SK-N-SH (cell line): ENCODE data around the gene CLEC16A. TPM values are rescaled to one million over a fixed set of nuclear protein-coding genes. Genes with fewer than 3 reads are reported as not detected.

ENCODE experiments used
- CTCF ChIA-PET: fragments of 300-600, 350-600 bp; formaldehyde crosslinking; extraction: SDS; loops from one replicate; lab custom pipeline; 2021; lab: Yijun Ruan, JAX
- POLR2A ChIA-PET: fragments of 350-600 bp; sonication (Branson Sonifier 250); formaldehyde crosslinking; extraction: SDS; loops from one replicate; lab custom pipeline; 2020; ENCODE audit warnings: antibody characterized with exemption, inconsistent platforms; lab: Yijun Ruan, JAX
- DNase-seq: peaks from one replicate; pipeline ENCODE4 v3.0.0; 2012
- H2AFZ ChIP-seq: fragments of 200-600 bp; sonication (generic); 2 replicates; pipeline ENCODE4 v1.8.1; 2016; ENCODE audit warnings: antibody characterized with exemption, mild to moderate bottlenecking, low read depth
- H3F3A ChIP-seq: fragments of 200-600 bp; sonication (generic); replicated peaks from 2 replicates; pipeline ENCODE3; 2016; ENCODE audit warnings: antibody characterized with exemption, mild to moderate bottlenecking; ENCODE audit not compliant: insufficient read depth
- H3K27ac ChIP-seq, 2 experiments: fragments of 200-500 bp in 1 of 2; fragments of 200-600 bp in 1 of 2; sonication (Bioruptor generic) in 1 of 2; sonication (generic), shearing (Covaris generic) in 1 of 2; 2 replicates each; pipeline versions ENCODE4 v1.5.1 to v1.6.1; 2014 to 2016; ENCODE audit warnings: low read depth in 2 of 2, inconsistent platforms in 1 of 2, low read length in 1 of 2, mild to moderate bottlenecking in 1 of 2, mixed read lengths in 1 of 2
- H3K27me3 ChIP-seq: fragments of 200-600 bp; sonication (generic), shearing (Covaris generic); 2 replicates; pipeline ENCODE4 v1.6.1; 2016; ENCODE audit warnings: mixed run types; ENCODE audit not compliant: insufficient read depth
- H3K36me3 ChIP-seq, 2 experiments: fragments of 200-500 bp in 1 of 2; fragments of 200-600 bp in 1 of 2; sonication (Bioruptor generic) in 1 of 2; sonication (generic) in 1 of 2; replicated peaks in 1 of 2; 2 replicates each; pipeline versions ENCODE3 to v1.5.1; 2014 to 2016; ENCODE audit warnings: low read length in 1 of 2, mild to moderate bottlenecking in 1 of 2; ENCODE audit not compliant: insufficient read depth in 2 of 2, control insufficient read depth in 1 of 2
- H3K4me1 ChIP-seq, 2 experiments: fragments of 200-500 bp in 1 of 2; fragments of 200-600 bp in 1 of 2; sonication (Bioruptor generic) in 1 of 2; sonication (generic), shearing (Covaris generic) in 1 of 2; 2 replicates each; pipeline versions ENCODE4 v1.5.1 to v1.6.1; 2014 to 2016; ENCODE audit warnings: low read depth in 1 of 2, low read length in 1 of 2, mixed run types in 1 of 2; ENCODE audit not compliant: insufficient read depth in 2 of 2, control insufficient read depth in 1 of 2
- H3K4me2 ChIP-seq: fragments of 200-600 bp; sonication (generic), shearing (Covaris generic); 2 replicates; pipeline ENCODE4 v1.6.1; 2017; ENCODE audit warnings: mixed run types
- H3K4me3 ChIP-seq, 2 experiments: fragments of 200-500 bp in 1 of 2; fragments of 200-600 bp in 1 of 2; sonication (Bioruptor generic) in 1 of 2; sonication (generic), shearing (Covaris generic) in 1 of 2; 2 replicates each; pipeline versions ENCODE4 v1.5.1 to v1.8.1; 2014 to 2016; ENCODE audit warnings: low read depth in 2 of 2, inconsistent platforms in 1 of 2, low read length in 1 of 2, mild to moderate bottlenecking in 1 of 2, mixed read lengths in 1 of 2, moderate library complexity in 1 of 2
- H3K79me2 ChIP-seq: fragments of 200-600 bp; sonication (generic); 2 replicates; pipeline ENCODE4 v1.8.1; 2017; ENCODE audit warnings: mild to moderate bottlenecking; ENCODE audit not compliant: insufficient read depth
- H3K9ac ChIP-seq: fragments of 200-600 bp; sonication (generic); 2 replicates; pipeline ENCODE4 v1.6.1; 2017; ENCODE audit warnings: mixed run types
- H3K9me2 ChIP-seq: fragments of 200-600 bp; sonication (generic); 2 replicates; pipeline ENCODE4 v1.6.1; 2017; ENCODE audit warnings: mixed run types
- H3K9me3 ChIP-seq: fragments of 200-600 bp; sonication (generic); 2 replicates; pipeline ENCODE4 v1.6.1; 2017; ENCODE audit warnings: mixed run types, mild to moderate bottlenecking, moderate library complexity
- H4K20me1 ChIP-seq: fragments of 200-600 bp; sonication (generic); 2 replicates; pipeline ENCODE4 v1.6.1; 2017; ENCODE audit warnings: mild to moderate bottlenecking, mixed run types; ENCODE audit not compliant: insufficient read depth
- EZH2phosphoT487 ChIP-seq: fragments of 200-600 bp; sonication (generic); IDR thresholded peaks from 2 replicates; pipeline ENCODE4 v1.6.1; 2017; ENCODE audit warnings: low read depth, mixed run types, mild to moderate bottlenecking, antibody characterized with exemption, moderate library complexity, borderline replicate concordance
- FOSL2 ChIP-seq: IDR thresholded peaks from 2 replicates; pipeline ENCODE4 v1.4.0; 2012; ENCODE audit warnings: low read depth, mild to moderate bottlenecking, moderate library complexity, borderline replicate concordance
- GATA2 ChIP-seq: sonication (generic); formaldehyde crosslinking; IDR thresholded peaks from 2 replicates; pipeline ENCODE4 v1.5.0; 2020; ENCODE audit warnings: mild to moderate bottlenecking, missing genetic modification reagents
- MAX ChIP-seq: IDR thresholded peaks from 2 replicates; pipeline ENCODE4 v1.4.0; 2012; ENCODE audit warnings: low read depth
- MEF2A ChIP-seq: IDR thresholded peaks from 2 replicates; pipeline ENCODE4 v1.4.0; 2012; ENCODE audit warnings: low read depth, borderline replicate concordance
- PBX3 ChIP-seq: IDR thresholded peaks from 2 replicates; pipeline ENCODE4; 2012
- POLR2AphosphoS5 ChIP-seq: IDR thresholded peaks from 2 replicates; pipeline ENCODE4 v1.6.1; 2012; ENCODE audit warnings: low read depth, low read length
- REST ChIP-seq: IDR thresholded peaks from 2 replicates; pipeline ENCODE4 v1.6.1; 2012; ENCODE audit warnings: mild to moderate bottlenecking, low read depth, low read length, moderate library complexity
- SIN3A ChIP-seq: IDR thresholded peaks from 2 replicates; pipeline ENCODE4 v1.6.1; 2012; ENCODE audit warnings: low read depth, mild to moderate bottlenecking, low read length, moderate library complexity, borderline replicate concordance
- TCF12 ChIP-seq: IDR thresholded peaks from 2 replicates; pipeline ENCODE4 v1.4.0; 2012
- TEAD4 ChIP-seq: IDR thresholded peaks from 2 replicates; pipeline ENCODE4 v1.4.0; 2012; ENCODE audit warnings: mild to moderate bottlenecking, borderline replicate concordance; ENCODE audit not compliant: insufficient read depth
- YY1 ChIP-seq: IDR thresholded peaks from 2 replicates; pipeline ENCODE4 v1.4.0; 2012; ENCODE audit warnings: low read depth, mild to moderate bottlenecking
- ZBTB33 ChIP-seq: IDR thresholded peaks from 2 replicates; pipeline ENCODE4 v1.4.0; 2012; ENCODE audit warnings: low read depth, borderline replicate concordance
- WGBS: methylation state at CpG from one replicate; pipeline ENCODE4 v1.1.6; 2017; ENCODE audit warnings: low lambda C conversion rate; 5-methylcytosine and 5-hydroxymethylcytosine counted together
- polyA plus RNA-seq, 3 experiments: library from polyadenylated mRNA; depleted of rRNA; stranded (reverse); fragments of >200 nt; gene quantifications; 2 replicates each; pipeline ENCODE4 v1.2.3, GENCODE V29; 2012

The CLEC16A gene
- polyA plus RNA-seq, 1 of the 3 experiments (the other 2 are of a cell fraction): 13.7 TPM

GRCh38 chr16:11149011-11149616, 204.8 kb downstream of the CLEC16A start:
- Histone ChIP-seq H3K4me2 (no peak overlapping the region), H3K36me3 (no peaks in the 10 kb centered on the region), H3K79me2 (no peaks in the 10 kb centered on the region), H3K27ac (no peak overlapping the region), H3K9me3 (no peaks in the 10 kb centered on the region), H3K4me3 (no peak overlapping the region), H3K4me1 (peaks cover 0 to 22% of the 10 kb centered on the region in 2 experiments; a peak in 2 of 4 replicates), H4K20me1 (no peaks in the 10 kb centered on the region), H3K9me2 (no peaks in the 10 kb centered on the region), H2AFZ (no peak overlapping the region), H3K9ac (no peak overlapping the region), H3F3A (no peaks in the 10 kb centered on the region), H3K27me3 (no peaks in the 10 kb centered on the region)
- no peak for DNase-seq
- CTCF ChIA-PET: interaction anchor here (1.3 to 1.7 kb wide), 2 partner anchors 15 to 185 kb away, joined by 3 to 5 read pairs; no protein-coding TSS in a partner anchor
- TF ChIP-seq REST: no peak
- no peak for TF ChIP-seq TCF12
- TF ChIP-seq PBX3: no peak
- TF ChIP-seq FOSL2: no peak
- no peak for TF ChIP-seq ZBTB33
- TF ChIP-seq GATA2 (CRISPR knock-in tag): no peak
- TF ChIP-seq YY1: no peak
- no peak for TF ChIP-seq SIN3A
- no peak for TF ChIP-seq EZH2phosphoT487
- TF ChIP-seq POLR2AphosphoS5: no peak
- TF ChIP-seq MAX: no peak
- no peak for TF ChIP-seq TEAD4
- no peak for TF ChIP-seq MEF2A
- WGBS: 69% methylated on average over 5 of the region's 5 CpGs
- POLR2A ChIA-PET: no interaction called here
